DLD1 (cell line): Measurements from ENCODE around the gene ZNF644.
"Not testable (repeated sequence)": the region's sequence is repeated elsewhere in the genome, so short reads cannot be mapped to it uniquely, and the experiment has no call there.

Experiments
- in situ Hi-C: cut with HindIII; loops from 2 replicates; pipeline ENCODE4 v1.10.0; 2017; ENCODE audit warnings: low sequenced_read_pairs

The ZNF644 gene

DNA sequence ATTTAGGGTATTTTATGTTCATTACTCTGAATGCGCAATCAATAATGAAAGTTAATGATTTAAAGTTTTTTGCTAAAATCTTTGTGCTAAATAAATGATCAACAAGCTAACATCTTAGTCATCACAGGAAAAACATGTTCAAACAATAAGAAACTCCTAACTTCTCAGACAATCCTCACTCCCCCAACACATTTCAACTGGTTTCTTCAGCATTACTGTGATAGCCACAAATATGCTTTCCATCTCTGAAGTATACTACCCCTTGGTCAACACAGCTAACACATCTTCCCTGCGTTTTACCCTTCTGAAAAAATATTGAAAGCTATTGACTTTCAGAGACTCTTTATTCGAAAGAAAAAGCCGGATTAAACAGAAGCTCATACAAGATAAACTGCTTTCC is 85.8 kb downstream of the ZNF644 start:
- in situ Hi-C loops = no loop called here

DNA sequence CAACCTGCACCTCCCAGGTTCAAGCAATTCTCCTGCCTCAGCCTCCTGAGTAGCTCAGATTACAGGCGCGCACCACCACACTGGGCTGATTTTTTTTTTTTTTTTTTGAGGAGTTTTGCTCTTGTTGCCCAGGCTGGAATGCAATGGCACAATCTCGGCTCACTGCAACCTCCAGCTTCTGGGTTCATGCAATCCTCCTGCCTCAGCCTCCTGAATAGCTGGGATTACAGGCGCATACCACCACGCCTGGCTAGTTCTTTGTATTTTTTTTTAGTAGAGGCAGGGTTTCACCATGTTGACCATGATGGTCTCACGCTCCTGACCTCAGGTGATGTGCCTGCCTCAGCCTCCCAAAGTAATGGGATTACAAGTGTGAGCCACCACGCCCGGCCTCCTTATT is 93.6 kb downstream of the ZNF644 start:
- in situ Hi-C loops = not testable (repeated sequence)

DNA sequence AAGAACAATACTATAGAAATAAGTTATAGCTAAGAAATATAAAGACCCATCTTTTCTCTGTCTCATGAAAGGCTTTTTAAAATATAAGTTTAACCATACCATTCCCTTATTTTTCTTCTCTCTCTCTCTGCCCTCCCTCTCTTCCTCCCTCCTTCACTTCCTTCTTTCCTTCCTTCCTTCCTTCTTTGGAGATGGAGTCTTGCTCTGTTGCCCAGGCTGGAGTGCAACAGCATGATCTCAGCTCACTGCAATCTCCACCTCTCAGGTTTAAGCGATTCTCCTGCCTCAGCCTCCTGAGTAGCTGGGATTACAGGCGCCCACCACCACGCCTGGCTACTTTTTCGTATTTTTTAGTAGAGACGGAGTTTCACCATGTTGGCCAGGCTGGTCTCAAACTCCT is 94.2 kb downstream of the ZNF644 start:
- in situ Hi-C loops = not testable (repeated sequence)

DNA sequence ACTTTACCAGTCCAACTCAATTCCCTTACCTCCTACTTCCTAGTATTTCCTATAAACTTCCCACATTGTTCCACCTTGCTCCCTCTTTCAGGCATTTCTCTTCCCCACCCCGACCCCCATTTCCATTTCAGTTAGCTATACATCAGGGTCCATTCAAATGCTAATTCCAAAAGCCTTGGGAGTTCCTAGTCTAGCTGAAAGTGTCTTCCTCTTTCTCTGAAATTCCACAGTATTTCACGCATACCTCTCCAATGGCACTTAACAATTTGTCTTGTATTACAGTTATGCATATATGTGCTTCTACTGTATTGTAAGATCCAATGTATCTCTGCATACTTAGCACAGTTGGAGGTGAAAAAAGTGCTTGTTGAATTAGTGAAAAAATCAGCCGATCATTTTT is 94.9 kb downstream of the ZNF644 start:
- in situ Hi-C loops = no loop called here

DNA sequence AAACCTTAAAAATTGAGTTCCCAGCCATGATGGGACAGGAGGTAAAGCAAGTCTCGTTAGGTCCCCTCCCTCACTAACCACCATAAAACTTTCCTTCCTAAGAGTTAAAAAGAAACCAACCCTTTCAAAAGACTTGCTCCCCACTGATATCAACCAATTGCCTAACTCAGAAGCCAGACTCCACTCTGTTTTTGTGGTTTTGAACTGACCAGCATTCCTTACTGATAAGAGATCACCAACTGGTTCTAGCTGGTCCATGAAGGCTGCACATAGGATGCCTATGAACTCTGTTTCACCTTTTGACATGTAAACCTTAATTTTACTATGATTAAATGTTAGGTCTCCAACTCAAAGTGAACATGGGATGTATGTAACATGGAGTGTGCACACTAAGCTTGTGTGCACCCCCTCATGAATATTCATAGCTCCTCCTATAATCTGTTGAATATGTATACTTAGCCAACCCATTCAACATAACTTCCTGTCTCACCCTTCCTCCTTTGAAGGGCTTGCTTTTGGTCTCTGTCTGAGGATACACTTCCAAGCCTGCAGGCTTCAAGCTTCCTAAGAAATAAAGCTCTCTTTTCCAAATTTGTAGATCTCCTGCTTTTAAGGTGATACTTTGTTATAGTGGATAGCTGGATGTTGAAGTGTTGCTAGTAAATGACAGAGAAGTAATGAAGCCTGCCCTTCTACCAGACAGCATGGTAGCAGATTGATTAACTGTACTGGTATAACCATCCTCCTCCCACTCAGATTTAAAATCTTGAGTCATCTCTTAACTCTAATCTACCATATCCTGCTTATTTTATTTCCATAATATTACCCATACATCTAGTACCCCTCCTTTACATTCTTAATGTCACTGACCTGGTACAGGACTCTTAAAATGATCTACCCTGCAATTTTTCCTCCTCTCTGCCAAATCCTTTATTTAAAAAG is 95.6 kb downstream of the ZNF644 start:
- in situ Hi-C loops = no loop called here

DNA sequence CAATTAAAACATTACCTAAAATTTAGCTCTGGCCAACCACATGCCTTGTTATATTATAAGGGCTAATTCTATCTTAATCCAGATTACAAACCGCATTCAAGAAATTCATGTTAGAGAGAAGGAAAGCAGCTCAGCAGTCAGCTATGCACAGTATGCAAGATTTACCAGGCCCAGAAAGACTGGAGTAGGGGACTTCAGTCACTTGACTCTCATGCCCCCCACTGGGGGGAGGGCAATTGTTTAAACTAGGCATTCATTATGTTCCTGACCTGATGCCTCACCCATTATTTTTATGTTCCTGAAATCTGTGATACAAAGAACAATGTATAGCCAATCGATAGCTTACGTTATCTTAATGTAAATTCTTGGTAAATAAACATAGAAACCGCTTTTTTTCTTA is 96.9 kb downstream of the ZNF644 start:
- in situ Hi-C loops = no loop called here

DNA sequence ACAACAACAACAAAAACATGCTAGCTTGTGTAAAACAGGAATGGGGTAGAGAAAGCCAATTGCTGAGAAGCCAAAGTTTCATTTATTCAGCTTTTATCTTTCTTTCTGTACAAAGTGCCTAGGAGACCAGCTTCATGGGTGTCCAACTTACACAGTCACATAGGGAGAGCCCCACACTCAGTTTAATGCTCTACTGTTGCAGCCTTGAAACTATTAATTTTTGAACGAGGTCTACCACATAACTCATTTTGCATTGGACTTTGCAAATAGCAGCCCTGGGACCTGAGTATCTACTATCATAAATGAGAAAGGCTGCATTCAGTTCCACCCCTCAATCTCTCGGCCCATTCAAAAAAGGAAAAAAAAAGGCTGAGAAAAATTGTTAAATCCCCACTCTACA is 98.8 kb downstream of the ZNF644 start:
- in situ Hi-C loops = no loop called here

DNA sequence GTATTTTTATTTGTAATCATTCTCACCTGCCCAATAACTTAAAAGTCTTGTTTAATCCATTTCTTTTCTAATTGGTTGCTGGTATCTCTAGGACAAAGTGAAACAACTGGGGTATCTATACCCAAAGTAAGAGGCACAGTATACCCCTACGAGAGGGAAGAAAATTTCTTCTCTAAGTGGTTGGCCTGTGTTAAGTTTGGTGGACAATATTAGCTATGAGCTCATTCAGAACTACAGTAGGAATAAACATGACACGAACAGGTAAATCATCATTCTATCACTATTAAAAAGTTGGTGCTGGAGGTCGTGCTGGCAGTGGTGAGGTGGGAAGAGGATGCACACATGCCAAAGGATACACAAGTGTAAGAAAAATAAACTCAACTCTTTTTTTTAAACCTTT is 99.6 kb downstream of the ZNF644 start:
- in situ Hi-C loops = no loop called here

DNA sequence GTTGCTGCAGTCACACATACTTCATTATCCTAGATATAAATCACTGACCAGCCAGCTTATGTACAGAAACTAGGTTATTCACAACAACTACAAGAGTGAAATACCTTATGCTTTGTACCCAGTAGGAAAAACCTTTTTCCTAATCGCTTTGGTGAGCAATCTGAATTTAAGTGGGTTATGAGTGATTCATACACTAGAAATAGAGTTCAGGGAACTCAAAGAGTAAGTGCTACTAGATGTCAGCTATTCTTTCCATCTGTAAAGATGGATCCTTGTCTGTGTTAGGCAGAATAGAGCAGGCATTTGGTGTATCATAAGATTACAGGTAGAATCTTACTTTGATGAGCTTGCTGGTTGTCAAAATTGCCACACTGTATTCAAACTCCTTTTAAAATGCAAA is 101.9 kb downstream of the ZNF644 start:
- in situ Hi-C loops = no loop called here

DNA sequence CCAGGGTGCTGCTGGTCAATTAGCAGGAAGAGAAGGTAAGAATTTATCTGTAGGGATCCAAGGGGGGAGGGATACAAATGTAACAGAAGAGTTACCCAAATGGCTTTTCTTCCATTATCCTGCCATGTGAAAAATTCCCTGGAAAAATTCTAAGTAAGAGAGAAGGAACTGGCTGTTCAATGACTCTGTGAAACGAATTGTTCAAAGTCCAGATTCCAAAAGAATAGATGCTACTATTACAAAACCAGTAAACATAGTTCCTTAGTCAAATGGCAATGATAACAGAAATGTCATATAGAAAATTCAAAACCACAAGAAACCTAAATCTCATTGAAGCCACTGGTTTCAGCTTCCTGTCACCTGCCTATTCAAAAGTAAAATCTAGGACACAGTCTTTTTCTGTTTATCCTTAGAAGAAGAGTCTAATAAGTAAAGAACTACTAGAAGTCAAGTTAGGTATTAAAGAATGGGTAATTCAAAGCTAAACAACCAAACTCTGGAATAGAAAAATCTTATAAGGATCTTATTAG is 102.6 kb downstream of the ZNF644 start:
- in situ Hi-C loops = no loop called here

DNA sequence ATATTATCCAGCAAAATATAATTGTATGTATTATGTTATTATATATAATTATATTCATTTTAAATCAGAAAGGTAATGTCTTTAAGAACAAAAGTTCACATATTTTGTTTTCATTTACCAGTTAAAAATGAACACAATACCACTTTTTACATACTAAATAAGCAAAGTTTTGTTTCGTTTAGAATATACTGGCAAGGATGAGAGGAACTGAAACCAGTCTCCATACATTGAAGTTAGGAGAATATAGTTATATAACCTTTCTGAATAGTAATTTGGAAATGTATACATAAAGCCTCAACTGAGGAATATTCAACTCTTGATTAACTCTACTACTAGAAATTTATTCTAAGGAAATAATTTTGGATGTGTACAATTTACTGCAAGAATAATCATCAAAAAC is 110.5 kb downstream of the ZNF644 start:
- in situ Hi-C loops = no loop called here

DNA sequence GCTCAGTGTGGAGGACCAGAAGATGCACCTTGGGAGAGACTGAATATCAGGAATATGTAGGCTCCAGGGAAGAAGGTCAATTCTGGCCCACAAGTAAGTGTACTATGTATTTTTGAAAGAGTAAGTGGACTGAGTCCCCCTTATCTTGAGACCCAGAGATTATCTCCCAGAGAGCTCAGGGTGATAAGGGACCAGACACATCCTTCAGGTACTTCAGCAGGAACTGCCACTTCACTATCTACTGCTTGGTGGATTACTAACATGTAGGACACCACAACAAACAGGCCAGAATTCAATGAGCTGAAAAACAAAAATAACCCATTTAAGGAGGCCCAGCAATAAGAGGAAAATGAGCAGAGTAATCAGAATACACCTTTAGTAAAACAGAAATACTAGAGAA is 119.2 kb downstream of the ZNF644 start:
- in situ Hi-C loops = no loop called here

DNA sequence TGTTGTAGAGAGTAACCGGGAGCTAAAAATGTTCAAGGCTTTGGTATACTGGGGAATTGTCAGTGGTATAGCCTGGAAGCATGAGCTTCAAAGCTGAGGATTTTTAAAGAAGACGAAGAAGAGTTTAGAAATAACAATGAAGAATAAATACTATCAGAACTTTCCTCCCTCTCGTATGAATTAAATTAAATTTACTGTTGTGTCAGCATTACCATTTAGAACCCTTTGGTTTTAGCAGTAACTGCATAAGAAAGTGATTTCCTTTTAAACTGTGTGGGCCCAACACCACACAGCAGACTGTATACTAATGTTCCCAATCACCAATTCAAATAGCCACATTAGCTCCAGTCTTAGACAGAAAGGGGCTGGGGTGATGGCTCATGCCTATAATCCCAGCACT is 122.6 kb downstream of the ZNF644 start:
- in situ Hi-C loops = no loop called here

DNA sequence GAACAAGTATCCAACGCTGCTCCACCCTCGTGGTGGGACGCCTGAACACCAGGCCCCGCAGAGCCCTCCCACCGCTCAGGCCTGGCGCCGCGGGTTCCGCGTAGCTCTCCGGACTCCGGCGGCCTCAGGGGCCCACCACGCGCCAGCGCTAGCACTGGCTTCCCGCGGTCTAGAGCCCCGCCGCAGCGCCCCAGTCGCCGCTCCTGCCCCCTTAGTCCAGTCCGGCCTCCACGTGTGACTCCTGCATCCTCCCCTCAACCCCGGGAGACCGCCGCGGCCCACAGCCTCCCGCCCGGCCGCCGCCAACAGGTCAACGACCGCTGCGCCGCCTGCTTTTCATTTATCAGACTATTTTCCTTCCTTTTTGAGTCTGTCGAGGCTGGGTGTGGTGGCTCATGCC is 128.2 kb downstream of the ZNF644 start:
- in situ Hi-C loops = not testable (repeated sequence)

DNA sequence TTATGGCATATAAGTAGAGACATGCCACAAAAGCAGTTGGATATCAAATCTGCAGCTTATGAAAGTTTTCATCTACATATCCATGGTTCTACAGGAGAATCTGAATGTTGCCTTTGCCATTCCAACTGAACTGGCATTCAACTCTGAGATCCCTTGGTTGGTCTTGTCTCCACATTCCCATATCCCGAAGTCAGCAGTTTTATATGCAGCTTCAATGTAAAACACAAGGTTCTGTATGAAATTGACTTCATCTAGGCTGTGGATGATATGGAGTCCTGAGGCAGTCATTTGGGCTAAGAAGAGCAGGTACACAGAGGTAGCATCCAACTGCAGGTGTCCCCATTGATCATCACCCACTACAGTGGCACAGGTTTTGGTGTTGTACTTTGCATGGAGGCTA is 129.0 kb downstream of the ZNF644 start:
- in situ Hi-C loops = not testable (repeated sequence)

DNA sequence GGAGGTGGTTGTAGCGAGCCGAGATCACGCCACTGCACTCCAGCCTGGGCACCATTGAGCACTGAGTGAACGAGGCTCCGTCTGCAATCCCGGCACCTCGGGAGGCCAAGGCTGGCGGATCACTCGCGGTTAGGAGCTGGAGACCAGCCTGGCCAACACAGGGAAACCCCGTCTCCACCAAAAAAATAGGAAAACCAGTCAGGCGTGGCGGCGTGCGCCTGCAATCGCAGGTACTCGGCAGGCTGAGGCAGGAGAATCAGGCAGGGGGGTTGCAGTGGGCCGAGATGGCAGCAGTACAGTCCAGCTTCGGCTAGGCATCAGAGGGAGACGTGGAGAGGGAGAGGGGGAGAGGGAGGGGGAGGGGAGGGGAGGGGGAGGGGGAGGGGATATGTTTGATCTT is 129.6 kb downstream of the ZNF644 start:
- in situ Hi-C loops = not testable (repeated sequence)

DNA sequence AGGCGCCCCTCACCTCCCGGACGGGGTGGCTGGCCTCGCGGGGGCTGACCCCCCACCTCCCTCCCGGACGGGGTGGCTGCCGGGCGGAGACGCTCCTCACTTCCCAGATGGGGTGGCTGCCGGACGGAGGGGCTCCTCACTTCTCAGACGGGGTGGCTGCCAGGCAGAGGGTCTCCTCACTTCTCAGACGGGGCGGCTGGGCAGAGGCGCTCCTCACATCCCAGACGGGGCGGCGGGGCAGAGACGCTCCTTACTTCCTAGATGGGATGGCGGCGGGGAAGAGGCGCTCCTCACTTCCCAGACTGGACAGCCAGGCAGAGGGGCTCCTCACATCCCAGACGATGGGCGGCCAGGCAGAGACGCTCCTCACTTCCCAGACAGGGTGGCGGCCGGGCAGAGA is 130.1 kb downstream of the ZNF644 start:
- in situ Hi-C loops = not testable (repeated sequence)

DNA sequence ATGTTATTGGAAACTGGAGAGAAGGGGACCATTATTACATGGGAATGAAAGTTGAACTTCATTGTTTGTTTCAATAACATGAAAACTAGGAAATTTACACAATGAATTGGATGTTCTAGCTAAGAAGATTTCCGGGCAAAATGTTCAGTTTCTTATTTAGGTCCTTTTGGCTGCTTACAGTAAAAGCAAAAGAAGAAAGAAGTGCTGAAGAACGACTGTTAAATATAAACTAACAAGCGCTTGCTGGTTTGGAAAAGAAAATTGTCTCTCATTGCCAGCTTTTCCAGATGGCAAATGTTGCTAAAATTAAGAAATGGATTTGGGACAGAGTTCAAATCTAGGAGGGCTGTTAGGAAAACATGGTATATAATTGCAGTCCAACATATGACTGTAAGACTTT is 139.6 kb downstream of the ZNF644 start:
- in situ Hi-C loops = no loop called here

DNA sequence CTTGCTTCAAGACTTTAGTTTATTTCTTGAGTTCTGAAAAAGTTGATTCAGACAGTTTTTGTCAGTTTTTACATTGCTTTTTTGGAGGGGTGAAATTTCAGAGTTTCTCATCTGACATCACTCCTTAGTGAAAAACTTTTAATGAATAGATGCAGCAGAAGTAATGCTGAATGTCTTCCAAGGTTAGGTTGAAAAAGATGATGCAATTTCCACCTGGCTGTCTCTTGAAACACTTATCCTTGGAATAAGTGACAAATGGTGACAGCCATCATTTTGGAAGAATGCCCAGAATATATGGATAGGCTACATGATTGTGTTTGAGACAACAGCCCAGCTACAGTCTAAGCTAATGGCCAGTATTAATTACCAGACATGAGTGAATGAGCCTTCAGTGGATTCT is 140.8 kb downstream of the ZNF644 start:
- in situ Hi-C loops = no loop called here

DNA sequence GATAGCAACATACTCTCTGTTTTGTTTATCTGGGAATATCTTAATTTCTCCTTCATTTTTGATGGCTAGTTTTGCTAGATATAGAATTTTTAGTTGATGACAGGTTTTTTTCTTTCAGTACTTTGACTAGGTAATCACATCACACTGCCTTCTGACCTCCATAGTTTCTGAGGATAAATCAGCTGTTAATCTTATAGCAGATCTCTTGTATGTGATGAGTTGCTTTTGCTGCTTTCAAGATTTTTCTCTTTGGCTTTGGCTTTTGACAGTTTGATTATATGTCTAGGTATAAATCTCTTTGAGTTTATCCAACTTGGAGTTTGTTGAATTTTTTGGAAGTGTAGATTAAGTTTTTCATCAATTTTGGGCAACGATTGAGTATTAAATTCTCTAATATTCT is 142.6 kb downstream of the ZNF644 start:
- in situ Hi-C loops = no loop called here

DNA sequence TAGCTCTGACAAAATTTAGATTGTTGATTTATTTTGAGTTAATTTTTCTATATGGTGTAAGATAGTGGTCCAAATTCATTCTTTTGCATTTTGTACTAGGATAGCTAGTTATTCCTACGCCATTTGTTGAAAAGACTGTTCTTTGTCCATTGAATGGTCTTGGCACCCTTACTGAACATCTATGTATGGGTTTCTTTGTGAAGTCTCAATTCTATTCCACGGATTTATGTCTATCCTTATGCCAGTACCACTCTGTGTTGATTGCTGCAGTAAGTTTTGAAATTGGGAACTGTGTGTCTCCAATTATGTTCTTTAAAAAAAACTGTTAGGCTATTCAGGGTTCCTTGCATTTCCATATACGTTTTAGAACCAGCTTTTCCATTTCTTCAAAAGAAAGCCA is 145.7 kb downstream of the ZNF644 start:
- in situ Hi-C loops = no loop called here
